NCI-H2196 treated with DMSO at 0.1 percent for 48 hours (cell line): ENCODE data around the gene PCNX3.
A peak's percentile ranks its signal among the peaks of the same experiment; 100 is the strongest.
"Not testable (repeated sequence)": the region's sequence is repeated elsewhere in the genome, so short reads cannot be mapped to it uniquely, and the experiment has no call there.

Source experiments
- DNase-seq: peaks from one replicate; lab custom pipeline; 2025; ENCODE audit not compliant: unreplicated experiment; lab: John Stamatoyannopoulos, UW

PCNX3 gene

GRCh38 chr11:65653229-65654225, 38.0 kb downstream of the PCNX3 start:
- no peak for DNase-seq

- no peak for DNase-seq
Observed at GRCh38 chr11:65654375-65655349, 39.1 kb downstream of the PCNX3 start.

- no peak for DNase-seq
Observed at GRCh38 chr11:65655570-65656332, 40.2 kb downstream of the PCNX3 start.

GRCh38 chr11:65657426-65657825, 41.9 kb downstream of the PCNX3 start:
- DNase-seq, result no peak

- no peak for DNase-seq
Observed at GRCh38 chr11:65658174-65659021, 42.8 kb downstream of the PCNX3 start.

- no peak for DNase-seq
Observed at GRCh38 chr11:65660038-65660437, 44.5 kb downstream of the PCNX3 start.

GRCh38 chr11:65660908-65661307, 45.3 kb downstream of the PCNX3 start:
- DNase-seq, result not testable (repeated sequence)

- no peak for DNase-seq
Observed at GRCh38 chr11:65661599-65662246, 46.1 kb downstream of the PCNX3 start.

- DNase-seq, result no peak
Observed at GRCh38 chr11:65662247-65662798, 46.7 kb downstream of the PCNX3 start.

GRCh38 chr11:65662799-65663638, 47.4 kb downstream of the PCNX3 start, which contains the start of gene RELA:
TSS of gene RELA (minus strand) at chr11:65662916. CDS start at chr11:65662832, 84 bp downstream.
- DNase-seq, result peak; percentile 83

GRCh38 chr11:65663639-65664200, 48.1 kb downstream of the PCNX3 start:
- DNase-seq, result no peak

- no peak for DNase-seq
Observed at GRCh38 chr11:65672180-65672860, 56.7 kb downstream of the PCNX3 start.

- no peak for DNase-seq
Observed at GRCh38 chr11:65672982-65673381, 57.4 kb downstream of the PCNX3 start.

GRCh38 chr11:65680192-65680743, 64.7 kb downstream of the PCNX3 start:
- no peak for DNase-seq

GRCh38 chr11:65683480-65683879, 67.9 kb downstream of the PCNX3 start:
- DNase-seq, result not testable (repeated sequence)

- no peak for DNase-seq
Observed at GRCh38 chr11:65685981-65686380, 70.4 kb downstream of the PCNX3 start.
